ENCODE results near the gene TUBB6.
A peak's percentile ranks its signal among the peaks of the same experiment; 100 is the strongest.

TUBB6 gene

DNA sequence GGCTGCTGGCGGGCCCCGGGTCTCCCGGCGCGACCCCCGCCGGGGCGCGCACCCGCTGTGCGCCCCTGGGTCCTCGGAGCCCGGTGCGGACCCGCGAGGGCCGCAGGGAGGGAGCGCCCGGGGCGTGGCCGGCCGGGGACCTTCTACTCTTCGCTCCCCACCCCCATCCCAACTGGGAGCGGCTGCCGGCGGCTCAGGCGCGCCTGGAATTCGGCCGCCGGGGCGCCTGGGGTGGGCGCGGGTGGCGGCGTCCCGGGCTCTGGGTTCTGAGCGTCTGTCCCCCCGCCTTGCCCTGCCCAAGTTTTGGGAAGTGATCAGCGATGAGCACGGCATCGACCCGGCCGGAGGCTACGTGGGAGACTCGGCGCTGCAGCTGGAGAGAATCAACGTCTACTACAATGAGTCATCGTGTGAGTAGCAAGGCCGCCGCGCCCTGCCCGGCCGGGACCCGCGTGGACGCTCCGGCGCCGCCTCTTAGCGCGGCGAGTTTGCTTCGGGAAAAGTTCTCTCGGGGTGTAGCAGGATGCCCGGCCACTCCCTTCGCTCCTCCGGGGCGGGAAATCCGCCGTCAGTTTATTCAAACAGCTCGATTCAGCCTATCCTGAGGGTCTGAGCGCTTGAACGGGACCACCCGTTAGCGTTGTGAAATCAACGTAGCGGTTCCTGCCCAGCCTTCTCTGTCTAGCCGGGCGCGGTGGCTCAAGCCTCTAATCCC, 502 bp downstream of the TUBB6 start:
- TF ChIP-seq, protein P1, sequence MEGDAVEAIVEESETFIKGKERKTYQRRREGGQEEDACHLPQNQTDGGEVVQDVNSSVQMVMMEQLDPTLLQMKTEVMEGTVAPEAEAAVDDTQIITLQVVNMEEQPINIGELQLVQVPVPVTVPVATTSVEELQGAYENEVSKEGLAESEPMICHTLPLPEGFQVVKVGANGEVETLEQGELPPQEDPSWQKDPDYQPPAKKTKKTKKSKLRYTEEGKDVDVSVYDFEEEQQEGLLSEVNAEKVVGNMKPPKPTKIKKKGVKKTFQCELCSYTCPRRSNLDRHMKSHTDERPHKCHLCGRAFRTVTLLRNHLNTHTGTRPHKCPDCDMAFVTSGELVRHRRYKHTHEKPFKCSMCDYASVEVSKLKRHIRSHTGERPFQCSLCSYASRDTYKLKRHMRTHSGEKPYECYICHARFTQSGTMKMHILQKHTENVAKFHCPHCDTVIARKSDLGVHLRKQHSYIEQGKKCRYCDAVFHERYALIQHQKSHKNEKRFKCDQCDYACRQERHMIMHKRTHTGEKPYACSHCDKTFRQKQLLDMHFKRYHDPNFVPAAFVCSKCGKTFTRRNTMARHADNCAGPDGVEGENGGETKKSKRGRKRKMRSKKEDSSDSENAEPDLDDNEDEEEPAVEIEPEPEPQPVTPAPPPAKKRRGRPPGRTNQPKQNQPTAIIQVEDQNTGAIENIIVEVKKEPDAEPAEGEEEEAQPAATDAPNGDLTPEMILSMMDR (IDR thresholded peaks at IDR 0.05; ENCODE audit: low read depth, low read length), result no peak
- no peaks in the 10 kb centered on the region for H3K27me3 ChIP-seq (ENCODE audit: insufficient read depth, low read depth, severe bottlenecking)
- peaks cover 22% of the 10 kb centered on the region for H3K36me3 ChIP-seq
- H3K9me3 ChIP-seq (ENCODE audit: severe bottlenecking), result peaks cover 8% of the 10 kb centered on the region
- peak; percentile 48 for DNase-seq
- H3K4me3 ChIP-seq (ENCODE audit: low read depth, low read length), result peak overlapping the region; percentile 86
- 0 out of 2 replicates have a peak overlapping the region, but pooled peaks have one; percentile 26 for H3K27ac ChIP-seq

DNA sequence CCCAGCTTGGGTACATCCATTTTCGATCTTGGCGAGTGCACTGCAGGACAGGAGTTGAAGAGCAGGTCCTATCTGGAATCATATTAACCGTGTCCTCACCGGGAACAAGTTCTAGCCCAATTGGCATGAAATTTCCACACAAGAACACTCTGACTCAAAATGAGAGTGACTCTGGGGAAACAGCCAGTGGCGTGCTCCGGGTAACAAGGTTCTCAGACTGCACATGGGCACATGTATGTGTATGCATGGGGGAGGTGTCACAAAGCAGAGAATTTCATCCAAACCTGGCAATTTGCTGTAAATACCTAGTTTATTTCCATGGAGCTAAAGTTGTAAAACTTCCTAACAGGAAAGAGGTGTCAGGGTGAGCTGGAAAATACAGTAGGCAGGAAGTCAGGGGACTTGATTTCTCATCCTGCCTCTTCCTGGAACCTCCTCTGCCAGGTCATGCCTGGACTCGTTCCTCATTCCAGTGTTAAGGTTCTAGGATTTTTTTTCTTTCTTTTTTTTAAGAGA, 1.7 kb downstream of the TUBB6 start:
- Histone ChIP-seq H3K27ac (no peak overlapping the region), H3K27me3 (ENCODE audit: insufficient read depth, low read depth, severe bottlenecking) (no peaks in the 10 kb centered on the region), H3K9me3 (ENCODE audit: severe bottlenecking) (peaks cover 8% of the 10 kb centered on the region), H3K36me3 (peaks cover 22% of the 10 kb centered on the region), H3K4me3 (ENCODE audit: low read depth, low read length) (no peak overlapping the region)
- no peak for DNase-seq
- TF ChIP-seq, protein P1 (IDR thresholded peaks at IDR 0.05; ENCODE audit: low read depth, low read length), result no peak

DNA sequence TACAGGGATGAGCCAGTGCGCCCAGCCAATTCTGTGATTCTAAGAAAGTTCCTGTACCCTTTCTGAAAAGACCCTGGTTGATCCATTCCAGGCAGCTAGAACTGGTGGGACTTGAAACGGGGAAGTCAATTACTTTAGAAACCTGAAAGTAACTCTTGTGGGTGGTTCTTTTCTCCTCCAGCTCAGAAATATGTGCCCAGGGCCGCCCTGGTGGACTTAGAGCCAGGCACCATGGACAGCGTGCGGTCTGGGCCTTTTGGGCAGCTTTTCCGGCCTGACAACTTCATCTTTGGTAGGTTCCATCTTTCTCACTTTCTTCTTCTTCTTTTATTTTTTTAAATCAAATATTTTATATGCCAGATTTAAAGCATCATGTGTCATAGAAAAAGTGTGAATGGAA, 2.7 kb downstream of the TUBB6 start:
- Histone ChIP-seq H3K27me3 (ENCODE audit: insufficient read depth, low read depth, severe bottlenecking) (no peaks in the 10 kb centered on the region), H3K36me3 (peaks cover 22% of the 10 kb centered on the region), H3K9me3 (ENCODE audit: severe bottlenecking) (peaks cover 8% of the 10 kb centered on the region), H3K4me3 (ENCODE audit: low read depth, low read length) (no peak overlapping the region), H3K27ac (no peak overlapping the region)
- no peak for DNase-seq
- TF ChIP-seq, protein P1 (IDR thresholded peaks at IDR 0.05; ENCODE audit: low read depth, low read length), result no peak

DNA sequence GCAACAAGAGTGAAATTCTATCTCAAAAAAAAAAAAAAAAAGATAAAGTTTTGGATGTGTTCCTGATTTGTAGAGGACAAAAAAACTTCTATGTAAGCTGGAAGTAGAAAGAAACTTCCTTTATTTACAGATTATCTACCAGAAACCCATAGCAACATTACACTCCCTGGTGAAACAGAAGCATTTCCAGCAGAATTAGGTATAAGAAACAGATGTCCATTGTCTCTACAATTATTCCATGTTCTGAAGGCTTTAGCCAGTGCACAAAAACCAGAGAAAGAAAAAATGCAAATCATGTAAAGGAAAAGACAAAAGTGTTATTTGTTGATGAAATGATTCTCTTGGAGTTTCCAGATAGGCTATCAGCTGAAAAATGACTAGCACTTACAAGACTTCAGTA, 4.9 kb downstream of the TUBB6 start:
- H3K9me3 ChIP-seq (ENCODE audit: severe bottlenecking), result peaks cover 8% of the 10 kb centered on the region
- H3K4me3 ChIP-seq (ENCODE audit: low read depth, low read length), result no peak overlapping the region
- TF ChIP-seq, protein P1 (IDR thresholded peaks at IDR 0.05; ENCODE audit: low read depth, low read length), result no peak
- peaks cover 22% of the 10 kb centered on the region for H3K36me3 ChIP-seq
- H3K27me3 ChIP-seq (ENCODE audit: insufficient read depth, low read depth, severe bottlenecking), result no peaks in the 10 kb centered on the region
- DNase-seq, result no peak
- H3K27ac ChIP-seq, result no peak overlapping the region

DNA sequence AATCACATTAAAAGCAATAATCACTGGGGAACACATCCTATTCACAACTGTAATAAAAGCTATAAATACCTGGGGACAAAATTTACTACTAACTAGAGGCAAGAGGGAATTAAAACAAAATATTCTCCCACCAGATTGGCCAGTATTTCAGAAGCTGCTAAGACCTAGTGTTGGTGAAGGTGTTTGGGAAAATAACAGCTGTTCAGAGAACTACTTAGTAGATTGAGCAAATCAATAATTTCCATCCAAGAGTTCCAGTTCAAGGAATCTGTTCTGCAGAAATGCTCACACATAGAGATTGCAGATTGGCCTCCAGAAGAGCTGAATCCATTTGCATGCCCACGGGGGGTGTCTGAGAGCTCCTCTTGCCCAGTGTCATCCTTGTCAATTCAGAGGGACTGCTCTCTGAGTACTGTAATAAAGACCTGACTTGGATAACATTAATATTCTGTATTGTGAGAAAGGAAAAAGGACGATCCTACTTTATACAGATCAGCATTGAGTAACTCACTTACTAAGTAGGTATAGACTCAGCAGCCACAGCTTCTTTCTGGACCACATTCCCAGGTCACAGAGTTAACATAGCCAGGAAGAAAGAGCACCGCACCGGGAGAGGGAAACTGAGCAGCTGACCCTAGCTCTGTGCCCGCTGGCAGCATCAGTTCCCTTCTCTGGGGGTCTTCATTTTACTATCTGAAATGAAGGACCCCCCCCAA, 5.6 kb downstream of the TUBB6 start:
- Histone ChIP-seq H3K27ac (no peak overlapping the region), H3K27me3 (ENCODE audit: insufficient read depth, low read depth, severe bottlenecking) (no peaks in the 10 kb centered on the region), H3K9me3 (ENCODE audit: severe bottlenecking) (peaks cover 8% of the 10 kb centered on the region), H3K36me3 (peaks cover 22% of the 10 kb centered on the region), H3K4me3 (ENCODE audit: low read depth, low read length) (no peak overlapping the region)
- DNase-seq, result no peak
- TF ChIP-seq, protein P1 (IDR thresholded peaks at IDR 0.05; ENCODE audit: low read depth, low read length), result no peak

All from WERI-Rb-1 (cell line).